HepG2 (cell line): Measurements from ENCODE around the gene NELFB. TPM values are rescaled to one million over a fixed set of nuclear protein-coding genes. Genes with fewer than 3 reads are reported as not detected.

ENCODE experiments used
- BORCS8-MEF2B ChIP-seq: sonication (generic); formaldehyde crosslinking; IDR thresholded peaks from 2 replicates; pipeline ENCODE4 v1.8.0; 2022; ENCODE audit warnings: mild to moderate bottlenecking, missing genetic modification reagents
- IKZF4 ChIP-seq: sonication (generic); formaldehyde crosslinking; IDR thresholded peaks from 2 replicates; pipeline ENCODE4 v1.5.1; 2020; ENCODE audit warnings: borderline replicate concordance, mild to moderate bottlenecking, low read depth, missing genetic modification reagents; ENCODE audit errors: not compliant biosample characterization
- POLR2AphosphoS5 ChIP-seq: IDR thresholded peaks from 2 replicates; pipeline ENCODE4 v1.6.1; 2012; ENCODE audit warnings: low read depth, low read length
- ZNF616 ChIP-seq: sonication (generic); formaldehyde crosslinking; IDR thresholded peaks from 2 replicates; pipeline ENCODE4 v1.5.0; 2020; ENCODE audit warnings: low read depth, mild to moderate bottlenecking, missing genetic modification reagents
- ZNF788 ChIP-seq: sonication (generic); formaldehyde crosslinking; IDR thresholded peaks from 2 replicates; pipeline ENCODE4 v1.5.0; 2020; ENCODE audit warnings: mild to moderate bottlenecking, missing genetic modification reagents, borderline replicate concordance
- polyA plus RNA-seq, 8 experiments: library from polyadenylated mRNA; depleted of rRNA in 3 of 8; stranded (reverse) in 7 of 8; unstranded in 1 of 8; fragments of >200 nt; fragmentation: Illumina TruSeq in 4 of 8; extraction: Trizol in 4 of 8; gene quantifications; 2 replicates each; pipeline versions ENCODE4 v1.2.1 to v1.2.3, GENCODE V29; 2011 to 2016; ENCODE audit warnings: low read depth in 4 of 8, missing spikeins in 1 of 8, mixed read lengths in 1 of 8; ENCODE audit not compliant: insufficient read depth in 1 of 8
- total RNA-seq, 5 experiments: library from RNA; depleted of rRNA; stranded (reverse); fragments of >200 nt; fragmentation: Illumina TruSeq; extraction: Trizol; gene quantifications; 2 replicates each; pipeline ENCODE4 v1.2.3, GENCODE V29; 2016; ENCODE audit warnings: low read depth in 1 of 5
- TF ChIP-seq, protein P1 (sequence below), 2 experiments: sonication (generic) in 1 of 2; formaldehyde crosslinking in 1 of 2; IDR thresholded peaks; 2 replicates each; pipeline versions ENCODE4 v1.4.0 to v1.6.1; 2016 to 2020; ENCODE audit warnings: borderline replicate concordance in 1 of 2, low read depth in 1 of 2, mild to moderate bottlenecking in 1 of 2, missing genetic modification reagents in 1 of 2
- TF ChIP-seq, protein P2 (sequence below): sonication (generic); formaldehyde crosslinking; IDR thresholded peaks from 2 replicates; pipeline ENCODE4 v1.8.0; 2022; ENCODE audit warnings: missing genetic modification reagents, mild to moderate bottlenecking, inconsistent platforms, borderline replicate concordance
- TF ChIP-seq, protein P3 (sequence below): sonication (generic); formaldehyde crosslinking; IDR thresholded peaks from one replicate; pipeline ENCODE4 v1.5.1; 2020; ENCODE audit warnings: mild to moderate bottlenecking, missing genetic modification reagents; ENCODE audit errors: not compliant biosample characterization
- TF ChIP-seq, protein P4 (sequence below): sonication (generic); formaldehyde crosslinking; IDR thresholded peaks from 2 replicates; pipeline ENCODE4 v1.5.0; 2020; ENCODE audit warnings: mild to moderate bottlenecking, missing genetic modification reagents, borderline replicate concordance

NELFB gene
- total and polyA plus RNA-seq, 2 of the 13 experiments (the other 11 are each of a cell fraction or from before 2014, with no cell fraction given), result 26.5 to 45.8 TPM

DNA sequence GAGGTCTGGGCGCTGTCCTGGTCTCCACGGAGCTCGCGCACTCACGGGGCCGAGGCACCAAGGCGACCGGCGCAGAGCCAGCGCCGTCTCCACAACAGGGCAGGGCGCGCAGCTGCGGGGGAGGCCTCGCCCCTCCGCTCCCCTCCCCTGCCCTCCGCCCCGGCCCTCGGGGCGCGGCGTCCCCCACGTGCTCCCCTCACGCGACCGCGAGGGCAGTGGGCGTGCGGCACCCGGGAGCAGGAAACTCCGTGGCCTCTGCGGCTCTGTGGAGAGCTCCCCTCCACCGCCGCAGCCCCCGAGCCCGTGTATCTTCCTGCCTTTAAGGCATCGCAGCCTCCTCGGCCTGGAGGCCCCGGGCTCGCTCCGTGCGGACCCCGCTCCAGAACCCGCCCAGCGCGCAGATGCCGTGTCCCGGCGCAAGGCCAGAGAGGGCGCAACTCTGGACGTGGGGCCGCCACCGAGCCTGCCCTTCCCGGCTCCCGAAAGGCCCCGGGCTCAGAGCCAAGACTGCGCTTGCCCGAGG, 14.7 kb upstream of the NELFB start (continued):
- peak; percentile 93 for TF ChIP-seq ZNF616 (CRISPR knock-in tag)
- peak; percentile 78 for TF ChIP-seq BORCS8-MEF2B (CRISPR knock-in tag)
- peak; percentile 78 for TF ChIP-seq IKZF4 (CRISPR knock-in tag)
- TF ChIP-seq, protein P1, sequence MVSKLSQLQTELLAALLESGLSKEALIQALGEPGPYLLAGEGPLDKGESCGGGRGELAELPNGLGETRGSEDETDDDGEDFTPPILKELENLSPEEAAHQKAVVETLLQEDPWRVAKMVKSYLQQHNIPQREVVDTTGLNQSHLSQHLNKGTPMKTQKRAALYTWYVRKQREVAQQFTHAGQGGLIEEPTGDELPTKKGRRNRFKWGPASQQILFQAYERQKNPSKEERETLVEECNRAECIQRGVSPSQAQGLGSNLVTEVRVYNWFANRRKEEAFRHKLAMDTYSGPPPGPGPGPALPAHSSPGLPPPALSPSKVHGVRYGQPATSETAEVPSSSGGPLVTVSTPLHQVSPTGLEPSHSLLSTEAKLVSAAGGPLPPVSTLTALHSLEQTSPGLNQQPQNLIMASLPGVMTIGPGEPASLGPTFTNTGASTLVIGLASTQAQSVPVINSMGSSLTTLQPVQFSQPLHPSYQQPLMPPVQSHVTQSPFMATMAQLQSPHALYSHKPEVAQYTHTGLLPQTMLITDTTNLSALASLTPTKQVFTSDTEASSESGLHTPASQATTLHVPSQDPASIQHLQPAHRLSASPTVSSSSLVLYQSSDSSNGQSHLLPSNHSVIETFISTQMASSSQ (IDR thresholded peaks at IDR 0.05; ENCODE audit: low read depth), result no peak; the same call in 1 of the 2 replicates
- TF ChIP-seq, protein P1 (CRISPR knock-in tag; IDR thresholded peaks at IDR 0.05; ENCODE audit: borderline replicate concordance), result peak; percentile 75; the same call in 1 of the 2 replicates
- TF ChIP-seq, protein P2, sequence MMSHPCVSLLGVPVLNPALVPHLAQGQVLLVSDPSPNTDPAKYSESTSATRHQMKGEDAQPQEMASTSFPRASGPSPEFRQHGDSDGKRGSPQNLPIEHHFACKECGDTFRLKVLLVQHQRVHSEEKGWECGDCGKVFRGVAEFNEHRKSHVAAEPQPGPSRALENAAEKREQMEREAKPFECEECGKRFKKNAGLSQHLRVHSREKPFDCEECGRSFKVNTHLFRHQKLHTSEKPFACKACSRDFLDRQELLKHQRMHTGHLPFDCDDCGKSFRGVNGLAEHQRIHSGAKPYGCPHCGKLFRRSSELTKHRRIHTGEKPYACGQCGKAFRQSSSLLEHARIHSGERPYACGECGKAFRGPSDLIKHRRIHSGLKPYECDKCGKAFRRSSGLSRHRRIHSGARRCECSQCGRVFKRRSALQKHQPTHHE (CRISPR knock-in tag), result peak; percentile 80; the same call in 1 of the 2 replicates
- TF ChIP-seq, protein P3, sequence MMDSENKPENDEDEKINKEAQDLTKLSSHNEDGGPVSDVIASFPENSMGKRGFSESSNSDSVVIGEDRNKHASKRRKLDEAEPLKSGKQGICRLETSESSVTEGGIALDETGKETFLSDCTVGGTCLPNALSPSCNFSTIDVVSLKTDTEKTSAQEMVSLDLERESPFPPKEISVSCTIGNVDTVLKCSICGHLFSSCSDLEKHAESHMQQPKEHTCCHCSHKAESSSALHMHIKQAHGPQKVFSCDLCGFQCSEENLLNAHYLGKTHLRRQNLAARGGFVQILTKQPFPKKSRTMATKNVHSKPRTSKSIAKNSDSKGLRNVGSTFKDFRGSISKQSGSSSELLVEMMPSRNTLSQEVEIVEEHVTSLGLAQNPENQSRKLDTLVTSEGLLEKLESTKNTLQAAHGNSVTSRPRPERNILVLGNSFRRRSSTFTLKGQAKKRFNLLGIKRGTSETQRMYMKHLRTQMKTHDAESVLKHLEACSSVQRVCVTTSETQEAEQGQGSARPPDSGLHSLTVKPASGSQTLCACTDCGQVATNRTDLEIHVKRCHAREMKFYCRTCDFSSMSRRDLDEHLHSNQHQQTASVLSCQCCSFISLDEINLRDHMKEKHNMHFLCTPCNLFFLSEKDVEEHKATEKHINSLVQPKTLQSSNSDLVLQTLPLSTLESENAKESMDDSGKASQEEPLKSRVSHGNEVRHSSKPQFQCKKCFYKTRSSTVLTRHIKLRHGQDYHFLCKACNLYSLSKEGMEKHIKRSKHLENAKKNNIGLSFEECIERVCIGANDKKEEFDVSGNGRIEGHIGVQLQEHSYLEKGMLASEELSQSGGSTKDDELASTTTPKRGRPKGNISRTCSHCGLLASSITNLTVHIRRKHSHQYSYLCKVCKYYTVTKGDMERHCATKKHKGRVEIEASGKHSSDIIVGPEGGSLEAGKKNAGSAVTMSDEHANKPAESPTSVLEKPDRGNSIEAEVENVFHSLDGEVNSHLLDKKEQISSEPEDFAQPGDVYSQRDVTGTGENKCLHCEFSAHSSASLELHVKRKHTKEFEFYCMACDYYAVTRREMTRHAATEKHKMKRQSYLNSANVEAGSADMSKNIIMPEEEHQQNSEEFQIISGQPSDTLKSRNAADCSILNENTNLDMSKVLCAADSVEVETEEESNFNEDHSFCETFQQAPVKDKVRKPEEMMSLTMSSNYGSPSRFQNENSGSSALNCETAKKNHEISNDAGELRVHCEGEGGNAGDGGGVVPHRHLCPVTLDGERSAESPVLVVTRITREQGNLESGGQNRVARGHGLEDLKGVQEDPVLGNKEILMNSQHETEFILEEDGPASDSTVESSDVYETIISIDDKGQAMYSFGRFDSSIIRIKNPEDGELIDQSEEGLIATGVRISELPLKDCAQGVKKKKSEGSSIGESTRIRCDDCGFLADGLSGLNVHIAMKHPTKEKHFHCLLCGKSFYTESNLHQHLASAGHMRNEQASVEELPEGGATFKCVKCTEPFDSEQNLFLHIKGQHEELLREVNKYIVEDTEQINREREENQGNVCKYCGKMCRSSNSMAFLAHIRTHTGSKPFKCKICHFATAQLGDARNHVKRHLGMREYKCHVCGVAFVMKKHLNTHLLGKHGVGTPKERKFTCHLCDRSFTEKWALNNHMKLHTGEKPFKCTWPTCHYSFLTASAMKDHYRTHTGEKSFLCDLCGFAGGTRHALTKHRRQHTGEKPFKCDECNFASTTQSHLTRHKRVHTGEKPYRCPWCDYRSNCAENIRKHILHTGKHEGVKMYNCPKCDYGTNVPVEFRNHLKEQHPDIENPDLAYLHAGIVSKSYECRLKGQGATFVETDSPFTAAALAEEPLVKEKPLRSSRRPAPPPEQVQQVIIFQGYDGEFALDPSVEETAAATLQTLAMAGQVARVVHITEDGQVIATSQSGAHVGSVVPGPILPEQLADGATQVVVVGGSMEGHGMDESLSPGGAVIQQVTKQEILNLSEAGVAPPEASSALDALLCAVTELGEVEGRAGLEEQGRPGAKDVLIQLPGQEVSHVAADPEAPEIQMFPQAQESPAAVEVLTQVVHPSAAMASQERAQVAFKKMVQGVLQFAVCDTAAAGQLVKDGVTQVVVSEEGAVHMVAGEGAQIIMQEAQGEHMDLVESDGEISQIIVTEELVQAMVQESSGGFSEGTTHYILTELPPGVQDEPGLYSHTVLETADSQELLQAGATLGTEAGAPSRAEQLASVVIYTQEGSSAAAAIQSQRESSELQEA (CRISPR knock-in tag), result peak; percentile 50
- TF ChIP-seq POLR2AphosphoS5, result peak; percentile 60
- TF ChIP-seq, protein P4, sequence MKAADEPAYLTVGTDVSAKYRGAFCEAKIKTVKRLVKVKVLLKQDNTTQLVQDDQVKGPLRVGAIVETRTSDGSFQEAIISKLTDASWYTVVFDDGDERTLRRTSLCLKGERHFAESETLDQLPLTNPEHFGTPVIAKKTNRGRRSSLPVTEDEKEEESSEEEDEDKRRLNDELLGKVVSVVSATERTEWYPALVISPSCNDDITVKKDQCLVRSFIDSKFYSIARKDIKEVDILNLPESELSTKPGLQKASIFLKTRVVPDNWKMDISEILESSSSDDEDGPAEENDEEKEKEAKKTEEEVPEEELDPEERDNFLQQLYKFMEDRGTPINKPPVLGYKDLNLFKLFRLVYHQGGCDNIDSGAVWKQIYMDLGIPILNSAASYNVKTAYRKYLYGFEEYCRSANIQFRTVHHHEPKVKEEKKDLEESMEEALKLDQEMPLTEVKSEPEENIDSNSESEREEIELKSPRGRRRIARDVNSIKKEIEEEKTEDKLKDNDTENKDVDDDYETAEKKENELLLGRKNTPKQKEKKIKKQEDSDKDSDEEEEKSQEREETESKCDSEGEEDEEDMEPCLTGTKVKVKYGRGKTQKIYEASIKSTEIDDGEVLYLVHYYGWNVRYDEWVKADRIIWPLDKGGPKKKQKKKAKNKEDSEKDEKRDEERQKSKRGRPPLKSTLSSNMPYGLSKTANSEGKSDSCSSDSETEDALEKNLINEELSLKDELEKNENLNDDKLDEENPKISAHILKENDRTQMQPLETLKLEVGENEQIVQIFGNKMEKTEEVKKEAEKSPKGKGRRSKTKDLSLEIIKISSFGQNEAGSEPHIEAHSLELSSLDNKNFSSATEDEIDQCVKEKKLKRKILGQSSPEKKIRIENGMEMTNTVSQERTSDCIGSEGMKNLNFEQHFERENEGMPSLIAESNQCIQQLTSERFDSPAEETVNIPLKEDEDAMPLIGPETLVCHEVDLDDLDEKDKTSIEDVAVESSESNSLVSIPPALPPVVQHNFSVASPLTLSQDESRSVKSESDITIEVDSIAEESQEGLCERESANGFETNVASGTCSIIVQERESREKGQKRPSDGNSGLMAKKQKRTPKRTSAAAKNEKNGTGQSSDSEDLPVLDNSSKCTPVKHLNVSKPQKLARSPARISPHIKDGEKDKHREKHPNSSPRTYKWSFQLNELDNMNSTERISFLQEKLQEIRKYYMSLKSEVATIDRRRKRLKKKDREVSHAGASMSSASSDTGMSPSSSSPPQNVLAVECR (CRISPR knock-in tag), result peak; percentile 89
- peak; percentile 88 for TF ChIP-seq ZNF788 (CRISPR knock-in tag)
